ENCODE measurements around the gene WNT9A.
"Not testable (repeated sequence)": the region's sequence is repeated elsewhere in the genome, so short reads cannot be mapped to it uniquely, and the experiment has no call there.

WNT9A gene

DNA sequence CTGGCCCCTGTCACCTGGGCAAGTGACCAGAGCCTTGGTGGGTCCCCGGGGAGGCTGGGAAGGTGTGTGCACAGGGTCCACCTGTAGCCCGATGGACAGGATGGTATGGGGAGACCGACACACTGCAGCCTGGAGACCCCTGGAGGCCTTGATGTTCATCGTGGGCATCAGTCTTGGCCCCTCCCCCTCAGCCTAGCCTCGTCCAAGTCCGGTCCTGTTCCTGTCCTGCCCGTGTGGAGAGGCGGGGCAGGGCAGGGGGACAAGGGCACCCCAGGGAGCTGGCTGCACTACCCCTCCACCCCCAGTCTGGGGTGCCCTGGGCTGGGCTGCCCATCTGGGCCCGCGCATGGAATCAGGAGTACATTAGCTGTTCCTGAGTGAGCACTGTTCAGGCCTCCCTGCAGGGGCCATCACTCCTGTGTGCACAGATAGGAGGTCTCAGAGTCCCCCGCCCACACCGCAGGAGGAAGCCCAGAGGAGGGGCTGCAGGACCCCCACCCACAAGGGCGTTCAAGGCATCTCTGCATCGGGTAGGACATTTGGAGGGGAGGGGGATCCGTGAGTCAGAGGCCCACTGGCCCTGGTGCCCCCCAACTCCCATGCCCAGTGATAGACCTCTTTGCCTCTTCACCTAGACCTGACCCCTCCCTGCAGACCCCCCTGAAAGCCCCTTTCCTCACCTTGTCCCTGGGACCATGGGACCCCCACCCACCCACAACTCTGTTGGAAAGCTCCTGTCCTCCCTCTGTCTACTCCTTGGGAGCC is 63.2 kb downstream of the WNT9A start:
- no peak overlapping the region for H3K4me3 ChIP-seq (ENCODE audit: low read depth, low read length)
- ChIA-PET POLR2A (no interaction called here), CTCF (no interaction called here)
- TF ChIP-seq, protein P1, sequence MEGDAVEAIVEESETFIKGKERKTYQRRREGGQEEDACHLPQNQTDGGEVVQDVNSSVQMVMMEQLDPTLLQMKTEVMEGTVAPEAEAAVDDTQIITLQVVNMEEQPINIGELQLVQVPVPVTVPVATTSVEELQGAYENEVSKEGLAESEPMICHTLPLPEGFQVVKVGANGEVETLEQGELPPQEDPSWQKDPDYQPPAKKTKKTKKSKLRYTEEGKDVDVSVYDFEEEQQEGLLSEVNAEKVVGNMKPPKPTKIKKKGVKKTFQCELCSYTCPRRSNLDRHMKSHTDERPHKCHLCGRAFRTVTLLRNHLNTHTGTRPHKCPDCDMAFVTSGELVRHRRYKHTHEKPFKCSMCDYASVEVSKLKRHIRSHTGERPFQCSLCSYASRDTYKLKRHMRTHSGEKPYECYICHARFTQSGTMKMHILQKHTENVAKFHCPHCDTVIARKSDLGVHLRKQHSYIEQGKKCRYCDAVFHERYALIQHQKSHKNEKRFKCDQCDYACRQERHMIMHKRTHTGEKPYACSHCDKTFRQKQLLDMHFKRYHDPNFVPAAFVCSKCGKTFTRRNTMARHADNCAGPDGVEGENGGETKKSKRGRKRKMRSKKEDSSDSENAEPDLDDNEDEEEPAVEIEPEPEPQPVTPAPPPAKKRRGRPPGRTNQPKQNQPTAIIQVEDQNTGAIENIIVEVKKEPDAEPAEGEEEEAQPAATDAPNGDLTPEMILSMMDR (IDR thresholded peaks at IDR 0.05; ENCODE audit: insufficient read depth, low read length, missing control alignments): no peak
- DNase-seq (ENCODE audit: low read depth, low spot score): no peak

DNA sequence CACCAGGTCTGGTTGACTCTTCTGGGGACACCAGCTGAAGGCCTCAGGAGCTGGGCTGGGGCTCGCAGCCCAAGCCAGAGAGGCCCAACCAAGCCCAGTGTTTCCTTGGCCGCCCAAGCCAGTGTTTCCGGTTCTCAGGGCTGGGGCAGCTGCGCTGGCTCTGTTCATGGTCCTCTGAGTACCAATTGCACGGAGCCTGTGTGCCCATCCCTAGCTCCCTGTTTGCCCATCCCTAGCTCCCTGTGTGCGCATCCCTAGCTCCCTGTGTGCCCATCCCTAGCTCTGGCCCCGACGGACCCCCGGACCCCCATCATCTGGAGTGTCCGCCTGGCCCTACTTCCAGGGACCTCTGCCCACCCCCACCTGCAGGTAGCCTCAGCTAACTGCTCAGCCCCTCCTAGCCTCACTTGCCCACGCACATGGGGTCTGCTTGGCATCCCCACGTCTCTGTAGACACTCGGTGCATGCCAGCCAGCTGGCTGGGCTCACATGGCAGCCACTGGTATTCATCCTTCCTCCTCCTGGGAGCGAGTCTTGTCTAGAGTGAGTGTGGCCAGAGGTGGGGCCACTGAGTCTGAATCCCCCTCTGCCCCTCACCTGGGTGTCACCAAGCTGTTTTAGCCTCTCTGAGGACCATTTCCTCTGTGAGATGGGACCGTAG is 64.0 kb downstream of the WNT9A start:
- POLR2A ChIA-PET: no interaction called here

DNA sequence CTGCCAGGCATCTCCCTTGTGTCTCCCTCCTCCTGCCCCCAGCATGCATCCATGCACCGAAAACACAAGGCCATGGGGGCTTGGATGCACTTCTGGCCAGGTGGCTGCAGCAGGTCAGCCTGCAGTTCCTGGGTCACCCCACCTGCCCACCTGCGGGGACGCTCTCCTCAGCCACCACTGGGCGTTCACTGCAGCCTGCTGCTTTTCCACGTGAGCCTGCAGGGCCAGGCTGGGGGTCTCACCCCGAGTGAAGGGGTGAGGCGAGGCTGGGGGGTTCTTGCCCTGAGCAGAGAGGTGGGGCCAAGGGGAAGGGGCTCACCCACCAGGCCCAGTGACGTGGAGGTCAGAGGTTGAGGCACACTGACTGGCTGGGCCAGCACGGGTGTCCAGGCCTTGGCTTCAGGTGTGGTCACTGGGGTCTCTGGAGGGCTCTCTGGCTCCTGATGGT is 64.6 kb downstream of the WNT9A start:
- no peak overlapping the region for H3K4me3 ChIP-seq (ENCODE audit: low read depth, low read length)
- TF ChIP-seq, protein P1 (IDR thresholded peaks at IDR 0.05; ENCODE audit: insufficient read depth, low read length, missing control alignments): no peak
- DNase-seq (ENCODE audit: low read depth, low spot score): no peak
- POLR2A ChIA-PET: no interaction called here
- CTCF ChIA-PET: no interaction called here

More for the DNA sequence above, 64.0 kb downstream of the WNT9A start:
- TF ChIP-seq, protein P1 (IDR thresholded peaks at IDR 0.05; ENCODE audit: insufficient read depth, low read length, missing control alignments): no peak
- no peak overlapping the region for H3K4me3 ChIP-seq (ENCODE audit: low read depth, low read length)
- no peak for DNase-seq (ENCODE audit: low read depth, low spot score)
- CTCF ChIA-PET: no interaction called here

DNA sequence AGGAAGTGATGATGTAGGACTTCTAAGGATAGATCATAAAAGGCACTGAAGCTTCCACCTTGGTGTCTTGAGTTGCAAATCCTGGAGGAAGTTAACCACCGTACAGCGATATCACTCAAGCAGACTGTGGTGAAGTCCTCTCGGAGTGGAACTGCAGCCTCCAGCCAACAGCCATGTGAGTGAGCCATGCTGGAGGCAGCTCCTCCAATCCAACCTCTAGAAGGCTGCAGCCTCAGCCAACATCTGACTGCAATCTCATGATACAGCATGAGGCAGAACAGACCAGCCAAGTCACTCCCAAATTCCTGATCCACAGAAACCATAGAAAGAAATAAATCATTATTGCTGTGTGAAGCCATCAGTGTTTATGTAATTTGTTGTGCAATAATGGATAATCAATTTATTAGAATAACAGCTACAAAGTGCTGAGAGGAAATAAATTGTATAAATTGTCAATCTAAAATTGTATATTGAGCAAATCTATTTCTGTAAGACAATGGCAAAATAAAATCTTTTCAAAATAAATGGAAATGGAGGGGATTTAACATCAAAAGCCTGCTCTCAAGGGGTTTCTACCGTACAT is 67.3 kb downstream of the WNT9A start:
- CTCF ChIA-PET: no interaction called here
- POLR2A ChIA-PET: interaction anchor here (1.0 kb wide), 1 partner anchor 8 kb away, joined by 3 read pairs; no protein-coding TSS in a partner anchor
- H3K4me3 ChIP-seq (ENCODE audit: low read depth, low read length): no peak overlapping the region
- no peak for DNase-seq (ENCODE audit: low read depth, low spot score)
- TF ChIP-seq, protein P1 (IDR thresholded peaks at IDR 0.05; ENCODE audit: insufficient read depth, low read length, missing control alignments): no peak

DNA sequence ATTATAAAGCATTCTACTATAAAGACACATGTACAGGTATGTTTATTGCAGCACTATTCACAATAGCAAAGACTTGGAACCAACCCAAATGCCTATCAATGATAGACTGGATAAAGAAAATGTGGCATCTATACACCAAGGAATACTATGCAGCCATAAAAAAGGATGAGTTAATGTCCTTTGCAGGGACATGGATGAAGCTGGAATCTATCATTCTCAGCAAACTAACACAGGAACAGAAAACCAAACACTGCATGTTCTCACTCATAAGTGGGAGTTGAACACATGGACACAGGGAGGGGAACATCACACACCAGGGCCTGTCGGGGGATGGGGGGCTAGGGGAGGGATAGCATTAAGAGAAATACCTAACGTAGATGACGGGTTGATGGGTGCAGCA is 69.9 kb downstream of the WNT9A start:
- POLR2A ChIA-PET; DNase-seq (ENCODE audit: low read depth, low spot score); CTCF ChIA-PET; H3K4me3 ChIP-seq (ENCODE audit: low read depth, low read length): not testable (repeated sequence)

DNA sequence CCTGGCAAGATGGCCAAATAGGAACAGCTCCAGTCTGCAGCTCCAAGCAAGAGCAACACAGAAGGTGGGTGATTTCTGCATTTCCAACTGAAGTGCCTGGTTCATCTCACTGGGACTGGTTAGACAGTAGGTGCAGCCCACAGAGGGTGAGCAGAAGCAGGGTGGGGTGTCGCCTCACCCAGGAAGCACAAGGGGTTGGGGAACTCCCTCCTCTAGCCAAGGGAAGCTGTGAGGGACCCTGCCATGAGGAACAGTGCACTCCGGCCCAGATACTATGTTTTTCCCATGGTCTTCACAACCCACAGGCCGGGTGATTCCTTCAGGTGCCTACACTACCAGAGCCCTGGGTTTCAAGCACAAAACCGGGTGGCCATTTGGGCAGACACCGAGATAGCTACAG is 75.8 kb downstream of the WNT9A start:
- H3K4me3 ChIP-seq (ENCODE audit: low read depth, low read length); DNase-seq (ENCODE audit: low read depth, low spot score); CTCF ChIA-PET: not testable (repeated sequence)
- POLR2A ChIA-PET: interaction anchor here (0.7 kb wide), 1 partner anchor 9 kb away, joined by 3 read pairs; no protein-coding TSS in a partner anchor

DNA sequence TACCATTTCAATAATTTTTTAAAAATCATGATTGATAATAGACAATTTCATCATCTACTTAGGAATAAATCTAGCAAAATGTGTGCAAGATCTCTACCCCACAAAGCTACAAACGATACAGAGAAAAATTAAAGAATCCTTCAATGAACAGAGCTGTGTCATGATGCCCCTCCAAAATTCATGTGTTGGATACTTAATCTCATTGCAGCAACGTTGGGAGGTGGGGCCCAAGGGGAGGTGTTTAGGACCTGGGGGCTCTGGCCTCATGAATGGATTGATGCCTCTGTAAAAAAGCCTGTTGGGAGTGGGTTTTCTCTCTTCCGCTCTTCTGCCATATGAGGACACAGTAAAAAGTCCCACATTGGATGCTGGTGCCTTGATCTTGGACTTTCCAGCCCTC is 77.4 kb downstream of the WNT9A start:
- POLR2A ChIA-PET: no interaction called here
- no peak for DNase-seq (ENCODE audit: low read depth, low spot score)
- H3K4me3 ChIP-seq (ENCODE audit: low read depth, low read length): no peak overlapping the region
- CTCF ChIA-PET: no interaction called here
- TF ChIP-seq, protein P1 (IDR thresholded peaks at IDR 0.05; ENCODE audit: insufficient read depth, low read length, missing control alignments): no peak
